GM06990 (cell line): ENCODE measurements around the gene THBS2.

Experiments
- DNase-seq: peaks from one replicate; pipeline ENCODE4 v3.0.0-alpha.2; 2011; ENCODE audit not compliant: insufficient read length; ENCODE audit errors: extremely low read depth
- H3K27me3 ChIP-seq: replicated peaks from 2 replicates; pipeline ENCODE4 v1.6.0; 2011; ENCODE audit warnings: low read length; ENCODE audit not compliant: control insufficient read depth, insufficient read depth
- H3K36me3 ChIP-seq: 2 replicates; pipeline ENCODE4 v1.5.1; 2011; ENCODE audit warnings: low read length; ENCODE audit not compliant: control insufficient read depth, insufficient read depth
- H3K4me3 ChIP-seq: replicated peaks from 2 replicates; pipeline ENCODE4 v1.5.1; 2011; ENCODE audit warnings: low read depth, mild to moderate bottlenecking, control low read depth, low read length
- TF ChIP-seq, protein P1 (sequence below): IDR thresholded peaks from 2 replicates; pipeline ENCODE4 v1.5.1; 2011; ENCODE audit warnings: low read length, control low read depth, mild to moderate bottlenecking, inconsistent platforms; ENCODE audit not compliant: insufficient read depth, poor library complexity, severe bottlenecking

The THBS2 gene

DNA sequence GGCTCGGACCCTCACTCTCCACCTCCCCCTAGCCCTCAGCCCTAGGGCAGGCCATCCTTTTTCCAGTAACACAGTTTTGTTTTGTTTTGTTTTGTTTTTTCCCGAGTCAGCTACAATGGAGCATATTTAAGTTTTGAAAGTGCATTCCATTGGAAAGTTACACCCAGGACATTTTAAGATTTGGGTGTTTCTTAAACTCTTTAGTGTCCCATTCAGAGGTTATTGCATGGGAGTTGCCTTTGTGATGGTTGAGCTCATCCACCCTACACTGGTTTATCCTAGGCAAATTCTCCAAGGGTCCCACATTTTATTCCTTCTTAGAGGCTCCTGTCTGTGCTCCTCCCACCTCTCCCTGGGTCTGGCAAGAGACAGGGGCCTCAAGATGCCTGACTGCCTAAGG lies 58.9 kb downstream of the THBS2 start:
- H3K4me3 ChIP-seq: no peak overlapping the region
- TF ChIP-seq, protein P1, sequence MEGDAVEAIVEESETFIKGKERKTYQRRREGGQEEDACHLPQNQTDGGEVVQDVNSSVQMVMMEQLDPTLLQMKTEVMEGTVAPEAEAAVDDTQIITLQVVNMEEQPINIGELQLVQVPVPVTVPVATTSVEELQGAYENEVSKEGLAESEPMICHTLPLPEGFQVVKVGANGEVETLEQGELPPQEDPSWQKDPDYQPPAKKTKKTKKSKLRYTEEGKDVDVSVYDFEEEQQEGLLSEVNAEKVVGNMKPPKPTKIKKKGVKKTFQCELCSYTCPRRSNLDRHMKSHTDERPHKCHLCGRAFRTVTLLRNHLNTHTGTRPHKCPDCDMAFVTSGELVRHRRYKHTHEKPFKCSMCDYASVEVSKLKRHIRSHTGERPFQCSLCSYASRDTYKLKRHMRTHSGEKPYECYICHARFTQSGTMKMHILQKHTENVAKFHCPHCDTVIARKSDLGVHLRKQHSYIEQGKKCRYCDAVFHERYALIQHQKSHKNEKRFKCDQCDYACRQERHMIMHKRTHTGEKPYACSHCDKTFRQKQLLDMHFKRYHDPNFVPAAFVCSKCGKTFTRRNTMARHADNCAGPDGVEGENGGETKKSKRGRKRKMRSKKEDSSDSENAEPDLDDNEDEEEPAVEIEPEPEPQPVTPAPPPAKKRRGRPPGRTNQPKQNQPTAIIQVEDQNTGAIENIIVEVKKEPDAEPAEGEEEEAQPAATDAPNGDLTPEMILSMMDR: no peak
- no peak for DNase-seq
- no peaks in the 10 kb centered on the region for H3K27me3 ChIP-seq
- no peaks in the 10 kb centered on the region for H3K36me3 ChIP-seq

DNA sequence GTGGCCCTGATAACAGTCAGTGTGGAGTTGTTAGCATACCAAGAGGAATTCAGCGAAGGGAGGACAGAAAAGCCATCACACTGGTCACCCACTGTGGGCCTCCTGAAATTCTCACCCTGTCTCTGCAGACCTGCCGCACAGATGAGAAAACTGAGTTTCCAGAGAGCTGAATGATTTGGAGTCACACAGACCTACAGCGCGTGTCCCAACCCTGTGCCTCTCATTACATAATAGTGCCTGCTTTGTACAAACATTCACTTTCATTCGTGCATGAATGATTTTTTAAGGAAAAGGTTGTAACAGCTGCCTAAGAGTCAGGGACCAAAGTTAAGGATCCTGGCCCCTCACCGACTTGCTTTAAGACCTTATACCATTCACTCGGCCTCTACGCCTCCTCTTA lies 62.7 kb downstream of the THBS2 start:
- Histone ChIP-seq H3K27me3 (no peaks in the 10 kb centered on the region), H3K36me3 (no peaks in the 10 kb centered on the region), H3K4me3 (no peak overlapping the region)
- DNase-seq: no peak
- TF ChIP-seq, protein P1: no peak

DNA sequence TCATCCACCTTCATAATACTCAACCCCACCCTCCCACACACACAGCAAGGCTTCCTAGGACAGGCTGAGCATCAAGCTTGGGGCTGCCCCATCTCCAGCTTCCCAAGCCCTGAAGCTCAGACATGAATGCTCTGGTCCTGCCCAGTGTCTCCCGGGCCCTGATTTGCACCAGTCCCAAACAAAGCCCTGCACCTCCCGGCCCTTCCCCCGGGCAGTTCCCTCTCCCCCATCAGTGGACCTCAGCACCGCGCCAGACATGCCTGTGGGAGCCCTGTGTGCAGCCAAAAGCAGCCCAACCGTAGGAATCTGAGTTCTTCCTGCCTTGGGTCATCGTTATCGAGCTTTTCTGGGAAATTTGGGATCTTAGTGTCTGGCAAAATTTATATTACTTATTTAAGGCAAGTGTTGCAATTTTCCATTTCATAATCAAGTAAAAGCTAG lies 63.5 kb downstream of the THBS2 start:
- Histone ChIP-seq H3K4me3 (no peak overlapping the region), H3K27me3 (no peaks in the 10 kb centered on the region), H3K36me3 (no peaks in the 10 kb centered on the region)
- DNase-seq: no peak
- TF ChIP-seq, protein P1: no peak

DNA sequence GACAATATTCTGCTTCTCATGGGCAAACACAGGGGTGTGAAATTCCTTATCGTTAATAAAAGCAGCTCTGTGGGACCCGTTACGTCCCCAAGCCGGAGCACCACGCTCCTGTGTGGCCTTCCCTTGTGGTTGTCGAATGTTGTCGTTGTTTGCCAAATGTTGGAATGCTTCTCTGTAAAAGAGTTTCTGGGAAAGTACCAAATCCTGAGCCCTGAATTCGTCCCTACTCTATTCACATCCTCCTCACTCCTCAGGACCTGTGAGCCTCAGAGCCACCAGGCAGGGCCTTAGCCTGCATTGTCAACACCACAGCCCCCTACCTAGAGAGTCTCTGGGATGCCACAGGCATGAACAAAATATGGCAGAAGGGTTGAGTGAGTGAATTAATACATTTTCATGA lies 64.0 kb downstream of the THBS2 start:
- DNase-seq: no peak
- Histone ChIP-seq H3K27me3 (no peaks in the 10 kb centered on the region), H3K4me3 (no peak overlapping the region)

DNA sequence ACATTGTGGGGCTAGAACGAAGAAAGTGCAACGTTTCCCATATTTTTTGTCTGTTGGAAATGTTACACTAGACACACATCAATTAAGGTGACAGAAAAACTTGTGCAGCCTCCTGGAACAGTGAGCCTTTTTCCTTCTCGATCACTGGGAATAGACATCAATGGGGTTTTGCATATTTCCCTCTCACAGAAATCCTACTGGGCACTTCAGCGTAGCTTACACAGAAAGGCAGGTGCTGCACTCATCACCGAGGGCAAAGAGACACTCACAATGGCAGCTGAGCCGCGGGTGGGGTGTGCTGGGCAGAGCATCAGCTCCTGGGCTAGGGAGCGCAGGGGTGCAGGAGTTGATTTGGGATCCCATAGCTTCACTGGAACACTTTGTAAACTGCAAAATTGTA lies 64.5 kb downstream of the THBS2 start:
- TF ChIP-seq, protein P1: no peak
- H3K36me3 ChIP-seq: no peaks in the 10 kb centered on the region
- no peaks in the 10 kb centered on the region for H3K27me3 ChIP-seq

More for the DNA sequence above, 64.0 kb downstream of the THBS2 start:
- TF ChIP-seq, protein P1: no peak
- no peaks in the 10 kb centered on the region for H3K36me3 ChIP-seq

DNA sequence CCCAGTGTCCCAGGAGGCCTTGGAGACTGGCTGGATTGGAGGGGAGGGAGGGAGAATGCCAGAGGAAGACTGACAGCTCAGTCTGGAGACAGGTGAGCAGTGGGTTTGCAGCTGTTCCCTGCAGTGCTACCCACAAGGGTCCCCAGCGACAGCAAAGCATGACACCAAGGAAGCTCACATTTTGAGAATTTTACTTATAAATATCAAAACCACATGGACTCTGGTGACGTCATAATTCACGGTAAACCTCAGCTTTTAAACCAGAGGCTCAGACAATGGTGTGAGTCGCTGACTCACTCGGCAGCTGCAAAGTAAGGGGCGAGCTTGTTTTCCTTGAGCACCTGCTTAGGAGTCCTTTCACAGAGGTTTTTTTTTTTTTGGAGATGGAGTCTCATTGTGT lies 65.2 kb downstream of the THBS2 start:
- TF ChIP-seq, protein P1: no peak

More for the DNA sequence above, 64.5 kb downstream of the THBS2 start:
- no peak overlapping the region for H3K4me3 ChIP-seq
- no peak for DNase-seq

More for the DNA sequence above, 65.2 kb downstream of the THBS2 start:
- Histone ChIP-seq H3K4me3 (no peak overlapping the region), H3K36me3 (no peaks in the 10 kb centered on the region), H3K27me3 (no peaks in the 10 kb centered on the region)
- DNase-seq: no peak
